CD4-positive, alpha-beta T cell (primary cell): Measurements from ENCODE around the gene IQCE. TPM values are rescaled to one million over a fixed set of nuclear protein-coding genes. Genes with fewer than 3 reads are reported as not detected.

ENCODE experiments used
- ATAC-seq: fragments of 200-7000 bp; cut with Tn5 transposase; one replicate; pipeline ENCODE4 v1.10.0; 2022; ENCODE audit warnings: mild to moderate bottlenecking; ENCODE audit not compliant: poor library complexity
- CTCF ChIA-PET: fragments of 350-600 bp; sonication (Branson Sonifier 250); formaldehyde crosslinking; loops from one replicate; lab custom pipeline; 2021; ENCODE audit warnings: antibody characterized with exemption, inconsistent platforms; lab: Charles Lee
- POLR2A ChIA-PET: fragments of 350-600 bp; sonication (Branson Sonifier 250); formaldehyde crosslinking; loops from one replicate; lab custom pipeline; 2021; ENCODE audit warnings: antibody characterized with exemption, inconsistent platforms; lab: Charles Lee
- DNase-seq, 14 experiments: peaks; one replicate each; pipeline ENCODE4 v3.0.0-alpha.2; 2013 to 2020; ENCODE audit warnings: mixed read lengths in 2 of 14
- H3K27ac ChIP-seq, 2 donors: one replicate each; pipeline versions ENCODE4 v1.5.1 to v1.7.0; 2013; ENCODE audit warnings: low read length in 2 of 2, low read depth in 1 of 2, mild to moderate bottlenecking in 1 of 2
- H3K27me3 ChIP-seq, 2 experiments: 1 replicate in 1 of 2; 2 replicates in 1 of 2; pipeline versions ENCODE4 v1.6.1 to v1.7.0; 2013; ENCODE audit warnings: low read length in 2 of 2, control low read depth in 1 of 2, mild to moderate bottlenecking in 1 of 2, moderate library complexity in 1 of 2; ENCODE audit not compliant: insufficient read depth in 2 of 2, control insufficient read depth in 1 of 2
- H3K36me3 ChIP-seq: one replicate; pipeline ENCODE4 v1.6.1; 2013; ENCODE audit warnings: low read length, control low read depth; ENCODE audit not compliant: insufficient read depth
- H3K4me1 ChIP-seq: one replicate; pipeline ENCODE4 v1.6.1; 2013; ENCODE audit warnings: low read length, control low read depth; ENCODE audit not compliant: insufficient read depth
- H3K4me3 ChIP-seq: one replicate; pipeline ENCODE4 v1.5.1; 2013; ENCODE audit warnings: mild to moderate bottlenecking, low read length, moderate library complexity
- H3K9me3 ChIP-seq, 2 experiments: 1 replicate in 1 of 2; 2 replicates in 1 of 2; pipeline versions ENCODE4 v1.6.1 to v1.7.0; 2013; ENCODE audit warnings: low read length in 2 of 2, mild to moderate bottlenecking in 2 of 2, control low read depth in 1 of 2, moderate library complexity in 1 of 2; ENCODE audit not compliant: control insufficient read depth in 1 of 2, insufficient read depth in 1 of 2
- H3K27ac Mint-ChIP-seq: one replicate; pipeline ENCODE4 v1.8.0; 2020; ENCODE audit warnings: mixed read lengths
- H3K27me3 Mint-ChIP-seq: one replicate; pipeline ENCODE4 v1.8.0; 2021; ENCODE audit warnings: mixed read lengths
- H3K36me3 Mint-ChIP-seq: one replicate; pipeline ENCODE4 v1.8.0; 2021; ENCODE audit warnings: low read depth, mixed read lengths
- H3K4me1 Mint-ChIP-seq: one replicate; pipeline ENCODE4 v1.8.0; 2021; ENCODE audit warnings: low read depth, mixed read lengths
- H3K4me3 Mint-ChIP-seq: one replicate; pipeline ENCODE4 v1.8.0; 2020; ENCODE audit warnings: mild to moderate bottlenecking, mixed read lengths
- H3K9me3 Mint-ChIP-seq: one replicate; pipeline ENCODE4 v1.8.0; 2020; ENCODE audit warnings: mixed read lengths
- CTCF ChIP-seq: fragments of 200-600 bp; IDR thresholded peaks from one replicate; pipeline ENCODE4 v1.8.0; 2022; ENCODE audit warnings: antibody characterized with exemption, mild to moderate bottlenecking
- intact Hi-C, 2 experiments: fragments of 100-400 bp; cut with DNase I in 1 of 2; cut with micrococcal nuclease in 1 of 2; formaldehyde crosslinking; loops; one replicate each; pipeline versions ENCODE4 v1.15.1 to v1.9.0; 2023 to 2025; cut with DNase I, micrococcal nuclease
- total RNA-seq, 174 experiments: library from RNA in 2 of 174; stranded (reverse) in 2 of 174; gene quantifications; one replicate each; pipeline ENCODE4 v1.2.3 and lab custom pipeline; 2021 to 2026

Gene IQCE
- total RNA-seq, 2 experiments from 2014 or later = 4.3 to 5.6 TPM

- no peak overlapping the region for H3K27ac Mint-ChIP-seq
- no peaks in the 10 kb centered on the region for H3K36me3 Mint-ChIP-seq
- Histone ChIP-seq H3K4me3 (no peak overlapping the region), H3K36me3 (no peaks in the 10 kb centered on the region), H3K9me3 (no peaks in the 10 kb centered on the region), H3K4me1 (peaks cover 17% of the 10 kb centered on the region), H3K27ac (no peak overlapping the region), H3K27me3 (no peaks in the 10 kb centered on the region)
- no peak overlapping the region for H3K4me3 Mint-ChIP-seq
- ATAC-seq (no peak), DNase-seq (no peak)
- no peak for TF ChIP-seq CTCF
- no peaks in the 10 kb centered on the region for H3K9me3 Mint-ChIP-seq
- intact Hi-C loops = no loop called here
- POLR2A ChIA-PET = no interaction called here
- H3K4me1 Mint-ChIP-seq = peaks cover 9% of the 10 kb centered on the region
- H3K27me3 Mint-ChIP-seq = no peaks in the 10 kb centered on the region
- CTCF ChIA-PET = no interaction called here
These were observed 69.3 kb downstream of the IQCE start for GRCh38 chr7:2628130-2628482.

GRCh38 chr7:2628891-2629290 is 70.1 kb downstream of the IQCE start:
- TF ChIP-seq CTCF = no peak
- Histone ChIP-seq H3K36me3 (no peaks in the 10 kb centered on the region), H3K27ac (no peak overlapping the region), H3K9me3 (no peaks in the 10 kb centered on the region), H3K27me3 (no peaks in the 10 kb centered on the region), H3K4me1 (peaks cover 25% of the 10 kb centered on the region), H3K4me3 (no peak overlapping the region)
- ATAC-seq (no peak), DNase-seq (no peak)
- Mint-ChIP-seq H3K27me3 (no peaks in the 10 kb centered on the region), H3K36me3 (no peaks in the 10 kb centered on the region), H3K27ac (no peak overlapping the region), H3K4me3 (no peak overlapping the region), H3K9me3 (no peaks in the 10 kb centered on the region), H3K4me1 (peaks cover 17% of the 10 kb centered on the region)
- ChIA-PET CTCF (no interaction called here), POLR2A (no interaction called here)
- intact Hi-C loops = no loop called here

- intact Hi-C loops = loop anchor here in 1 of 2 experiments (2.0 to 5.0 kb wide), 4 partner anchors 108 to 1173 kb away; partner anchors contain the start of gene MICALL2
- Histone ChIP-seq H3K9me3 (no peaks in the 10 kb centered on the region), H3K36me3 (no peaks in the 10 kb centered on the region), H3K27me3 (no peaks in the 10 kb centered on the region), H3K27ac (no peak overlapping the region), H3K4me3 (no peak overlapping the region), H3K4me1 (peaks cover 31% of the 10 kb centered on the region)
- no peak overlapping the region for H3K27ac Mint-ChIP-seq
- ATAC-seq (no peak), DNase-seq (peak in 1 of 14 experiments; percentile 31)
- TF ChIP-seq CTCF = no peak
- no peaks in the 10 kb centered on the region for H3K9me3 Mint-ChIP-seq
- no peaks in the 10 kb centered on the region for H3K27me3 Mint-ChIP-seq
- POLR2A ChIA-PET = interaction anchor here (1.3 kb wide), 1 partner anchor 71 kb away, joined by 5 read pairs; the partner anchor contains the start of gene IQCE
- CTCF ChIA-PET = no interaction called here
- H3K4me1 Mint-ChIP-seq = peaks cover 20% of the 10 kb centered on the region
- H3K36me3 Mint-ChIP-seq = no peaks in the 10 kb centered on the region
- H3K4me3 Mint-ChIP-seq = no peak overlapping the region
These were observed 71.2 kb downstream of the IQCE start for GRCh38 chr7:2629746-2630681.
